ENCODE measurements around the gene SYDE2.

GRCh38 chr1:85180869-85181268 is 19.9 kb downstream of the SYDE2 start:
- no peak for TF ChIP-seq CTCF (IDR thresholded peaks at IDR 0.05)
- TF ChIP-seq EP300 (IDR thresholded peaks at IDR 0.05): no peak
- no peak for TF ChIP-seq POLR2A (IDR thresholded peaks at IDR 0.05)
- TF ChIP-seq POLR2AphosphoS5 (IDR thresholded peaks at IDR 0.05): no peak

All from stomach (tissue), 4 donors.